HCT116 (cell line): Measurements from ENCODE around the gene ATP5F1D. TPM values are rescaled to one million over a fixed set of nuclear protein-coding genes. Genes with fewer than 3 reads are reported as not detected.
A peak's percentile ranks its signal among the peaks of the same experiment; 100 is the strongest.

ENCODE experiments used
- ATAC-seq: fragments of 200-7000 bp; cut with Tn5 transposase; 2 replicates; pipeline ENCODE4 v1.9.1; 2020; ENCODE audit warnings: mild to moderate bottlenecking, moderate library complexity
- BruUV-seq: library from RNA; stranded (reverse); fragments of 400-500 nt; replicated peaks from 2 replicates; lab custom pipeline; 2021; lab: Mats Ljungman, UMichigan
- CTCF ChIA-PET: fragments of 300-600 bp; sonication (Branson Sonifier 250); formaldehyde crosslinking; loops from one replicate; lab custom pipeline; 2021; ENCODE audit warnings: antibody characterized with exemption; lab: Charles Lee
- POLR2A ChIA-PET: fragments of 300-600, 350-600 bp; sonication (Branson Sonifier 250); formaldehyde crosslinking; loops from one replicate; lab custom pipeline; 2021; ENCODE audit warnings: antibody characterized with exemption; lab: Charles Lee
- RAD21 ChIA-PET, 2 experiments: fragments of 300-600 bp; sonication (Branson Sonifier 250); formaldehyde crosslinking; loops; one replicate each; lab custom pipeline; 2023; ENCODE audit warnings: low total read pairs in 2 of 2; ENCODE audit not compliant: uncharacterized antibody in 2 of 2, unreplicated experiment in 2 of 2, low non-redundant PET in 1 of 2; lab: Charles Lee
- DNase-seq: peaks from one replicate; pipeline ENCODE4 v3.0.0-alpha.2; 2010; ENCODE audit warnings: low read depth, low spot score
- H2AFZ ChIP-seq: fragments of 200-600 bp; shearing (Covaris generic), sonication (generic); 2 replicates; pipeline ENCODE4 v1.6.1; 2017; ENCODE audit warnings: low read depth, mixed run types, mixed read lengths, antibody characterized with exemption, low read length; ENCODE audit not compliant: poor library complexity, severe bottlenecking
- H3K27ac ChIP-seq: 2 replicates; pipeline ENCODE4 v1.5.1; 2012; ENCODE audit warnings: low read depth, low read length
- H3K27me3 ChIP-seq: fragments of 200-600 bp; sonication (generic); 2 replicates; pipeline ENCODE4 v1.6.1; 2016; ENCODE audit warnings: mixed run types, low read length, mixed read lengths; ENCODE audit not compliant: insufficient read depth
- H3K36me3 ChIP-seq, 2 experiments: fragments of 200-500 bp in 1 of 2; fragments of 200-600 bp in 1 of 2; sonication (Bioruptor generic) in 1 of 2; sonication (generic) in 1 of 2; 2 replicates each; pipeline versions ENCODE4 v1.5.1 to v1.6.1; 2014 to 2016; ENCODE audit warnings: low read length in 2 of 2, inconsistent platforms in 1 of 2, mixed read lengths in 1 of 2, mixed run types in 1 of 2; ENCODE audit not compliant: insufficient read depth in 2 of 2, control insufficient read depth in 1 of 2
- H3K4me1 ChIP-seq, 2 experiments: fragments of 200-600 bp in 1 of 2; sonication (generic) in 1 of 2; 2 replicates each; pipeline versions ENCODE4 v1.5.1 to v1.6.1; 2012 to 2017; ENCODE audit warnings: low read length in 2 of 2, inconsistent platforms in 1 of 2, mild to moderate bottlenecking in 1 of 2, mixed read lengths in 1 of 2, mixed run types in 1 of 2, moderate library complexity in 1 of 2; ENCODE audit not compliant: insufficient read depth in 2 of 2, control insufficient read depth in 1 of 2
- H3K4me2 ChIP-seq: fragments of 200-600 bp; sonication (generic); 2 replicates; pipeline ENCODE4 v1.6.1; 2017; ENCODE audit warnings: mixed run types, low read length, mixed read lengths
- H3K4me3 ChIP-seq, 2 experiments: fragments of 200-600 bp in 1 of 2; sonication (generic) in 1 of 2; replicated peaks in 1 of 2; 2 replicates each; pipeline ENCODE4 v1.5.1; 2011 to 2016; ENCODE audit warnings: low read length in 2 of 2, control low read depth in 1 of 2, low read depth in 1 of 2, mild to moderate bottlenecking in 1 of 2, mixed read lengths in 1 of 2, mixed run types in 1 of 2
- H3K79me2 ChIP-seq: fragments of 200-600 bp; sonication (generic); 2 replicates; pipeline ENCODE4 v1.6.1; 2017; ENCODE audit warnings: mild to moderate bottlenecking, mixed run types, low read length, moderate library complexity, mixed read lengths; ENCODE audit not compliant: insufficient read depth
- H3K9ac ChIP-seq: fragments of 200-600 bp; sonication (generic); 2 replicates; pipeline ENCODE4 v1.6.1; 2016; ENCODE audit warnings: low read length, mixed read lengths
- H3K9me2 ChIP-seq: fragments of 200-600 bp; sonication (generic), shearing (Covaris generic); 2 replicates; pipeline ENCODE4 v1.6.1; 2017; ENCODE audit warnings: mixed run types, mild to moderate bottlenecking, moderate library complexity; ENCODE audit not compliant: insufficient read depth
- H3K9me3 ChIP-seq, 2 experiments: fragments of 200-500 bp in 1 of 2; fragments of 200-600 bp in 1 of 2; sonication (Bioruptor generic) in 1 of 2; sonication (generic) in 1 of 2; 2 replicates each; pipeline ENCODE4 v1.6.1; 2014 to 2017; ENCODE audit warnings: low read length in 2 of 2, mixed read lengths in 2 of 2, inconsistent platforms in 1 of 2, low read depth in 1 of 2, mild to moderate bottlenecking in 1 of 2, mixed run types in 1 of 2, moderate library complexity in 1 of 2; ENCODE audit not compliant: control insufficient read depth in 1 of 2, insufficient read depth in 1 of 2
- H4K20me1 ChIP-seq: fragments of 200-600 bp; sonication (generic), shearing (Covaris generic); 2 replicates; pipeline ENCODE4 v1.6.1; 2017; ENCODE audit warnings: mixed run types, mild to moderate bottlenecking, moderate library complexity; ENCODE audit not compliant: insufficient read depth
- CEBPB ChIP-seq: IDR thresholded peaks from 2 replicates; pipeline ENCODE4 v1.6.1; 2012; ENCODE audit warnings: low read depth
- EGR1 ChIP-seq: IDR thresholded peaks from 2 replicates; pipeline ENCODE4 v1.6.1; 2012; ENCODE audit warnings: low read depth
- EZH2 ChIP-seq: fragments of 200-600 bp; sonication (generic); IDR thresholded peaks from 2 replicates; pipeline ENCODE4 v1.6.1; 2017; ENCODE audit warnings: antibody characterized with exemption, mixed run types
- FOSL1 ChIP-seq: IDR thresholded peaks from 2 replicates; pipeline ENCODE4 v1.6.1; 2012; ENCODE audit warnings: low read depth
- MAX ChIP-seq: IDR thresholded peaks from 2 replicates; pipeline ENCODE4 v1.6.1; 2012
- POLR2A ChIP-seq: IDR thresholded peaks from 2 replicates; pipeline ENCODE4 v1.7.0; 2011; ENCODE audit warnings: borderline replicate concordance; ENCODE audit not compliant: insufficient read depth, insufficient read length; ENCODE audit errors: extremely low read depth
- RAD21 ChIP-seq: IDR thresholded peaks from 2 replicates; pipeline ENCODE4 v1.6.1; 2012; ENCODE audit warnings: low read depth, mild to moderate bottlenecking
- SP1 ChIP-seq: IDR thresholded peaks from 2 replicates; pipeline ENCODE4 v1.6.1; 2012; ENCODE audit warnings: low read depth
- TCF7L2 ChIP-seq: IDR thresholded peaks from 2 replicates; pipeline ENCODE4 v1.7.0; 2011; ENCODE audit warnings: borderline replicate concordance, inconsistent platforms; ENCODE audit not compliant: insufficient read depth, insufficient read length; ENCODE audit errors: extremely low read depth
- YY1 ChIP-seq: IDR thresholded peaks from 2 replicates; pipeline ENCODE4 v1.6.1; 2011; ENCODE audit warnings: low read length, low read depth, moderate library complexity, mild to moderate bottlenecking; ENCODE audit not compliant: insufficient replicate concordance; ENCODE audit errors: extremely low read depth
- intact Hi-C: fragments of 100-400 bp; cut with micrococcal nuclease; formaldehyde crosslinking; loops from 2 replicates; pipeline ENCODE4 v1.10.0; 2022
- total RNA-seq: library from RNA; stranded (reverse); gene quantifications from one replicate; pipeline ENCODE4 v1.2.1, GENCODE V29; 2021; ENCODE audit not compliant: unreplicated experiment
- TF ChIP-seq, protein P1 (sequence below): IDR thresholded peaks from 2 replicates; pipeline ENCODE4 v1.6.1; 2011; ENCODE audit warnings: mild to moderate bottlenecking, low read length, moderate library complexity; ENCODE audit not compliant: insufficient replicate concordance; ENCODE audit errors: extremely low read depth

ATP5F1D gene
- total RNA-seq, 1 experiment from 2014 or later: 428 TPM

- H3K79me2 ChIP-seq: peaks cover 4% of the 10 kb centered on the region; the same call in 1 of the 2 replicates
- H3K27me3 ChIP-seq: no peaks in the 10 kb centered on the region
- no peaks in the 10 kb centered on the region for H3K9me3 ChIP-seq
- intact Hi-C loops: no loop called here
- no peak overlapping the region for H3K4me3 ChIP-seq
- no peaks in the 10 kb centered on the region for H3K9me2 ChIP-seq
- ChIA-PET CTCF (interaction anchor here (0.8 to 1.4 kb wide), 4 partner anchors 10 to 41 kb away, joined by 3 to 5 read pairs (median 4); no protein-coding TSS in a partner anchor), POLR2A (no interaction called here), RAD21 (no interaction called here)
- TF ChIP-seq YY1: no peak
- TF ChIP-seq, protein P1, sequence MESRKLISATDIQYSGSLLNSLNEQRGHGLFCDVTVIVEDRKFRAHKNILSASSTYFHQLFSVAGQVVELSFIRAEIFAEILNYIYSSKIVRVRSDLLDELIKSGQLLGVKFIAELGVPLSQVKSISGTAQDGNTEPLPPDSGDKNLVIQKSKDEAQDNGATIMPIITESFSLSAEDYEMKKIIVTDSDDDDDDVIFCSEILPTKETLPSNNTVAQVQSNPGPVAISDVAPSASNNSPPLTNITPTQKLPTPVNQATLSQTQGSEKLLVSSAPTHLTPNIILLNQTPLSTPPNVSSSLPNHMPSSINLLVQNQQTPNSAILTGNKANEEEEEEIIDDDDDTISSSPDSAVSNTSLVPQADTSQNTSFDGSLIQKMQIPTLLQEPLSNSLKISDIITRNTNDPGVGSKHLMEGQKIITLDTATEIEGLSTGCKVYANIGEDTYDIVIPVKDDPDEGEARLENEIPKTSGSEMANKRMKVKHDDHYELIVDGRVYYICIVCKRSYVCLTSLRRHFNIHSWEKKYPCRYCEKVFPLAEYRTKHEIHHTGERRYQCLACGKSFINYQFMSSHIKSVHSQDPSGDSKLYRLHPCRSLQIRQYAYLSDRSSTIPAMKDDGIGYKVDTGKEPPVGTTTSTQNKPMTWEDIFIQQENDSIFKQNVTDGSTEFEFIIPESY: no peak
- no peak for TF ChIP-seq RAD21
- no peak for TF ChIP-seq CEBPB
- TF ChIP-seq MAX: no peak
- TF ChIP-seq TCF7L2: no peak
- TF ChIP-seq EZH2: no peak
- TF ChIP-seq SP1: no peak
- no peak for TF ChIP-seq EGR1
- TF ChIP-seq POLR2A: no peak
- no peak for TF ChIP-seq FOSL1
- DNase-seq (no peak), ATAC-seq (no peak)
- H3K4me1 ChIP-seq: peaks cover 15 to 25% of the 10 kb centered on the region in 2 experiments
- no peak overlapping the region for H2AFZ ChIP-seq
- peak overlapping the region; percentile 92; the same call in 1 of the 2 replicates for H3K27ac ChIP-seq
- no TSS peak for BruUV-seq
- H4K20me1 ChIP-seq: no peaks in the 10 kb centered on the region
- H3K9ac ChIP-seq: no peak overlapping the region
- H3K36me3 ChIP-seq: peaks cover 2 to 6% of the 10 kb centered on the region in 2 experiments; a peak in 2 of 4 replicates
- no peak overlapping the region for H3K4me2 ChIP-seq
Measured at GRCh38 chr19:1225440-1226226, 15.9 kb upstream of the ATP5F1D start.
